Skeletal muscle satellite cell (primary cell): ENCODE measurements around the gene ARFIP1.

Experiments
- H3K27me3 ChIP-seq: 2 replicates; pipeline ENCODE4 v1.7.0; 2013; ENCODE audit warnings: low read length; ENCODE audit not compliant: control insufficient read depth, insufficient read depth
- H3K36me3 ChIP-seq: 2 replicates; pipeline ENCODE4 v1.7.0; 2013; ENCODE audit warnings: mild to moderate bottlenecking, control low read depth, low read length; ENCODE audit not compliant: insufficient read depth
- H3K4me1 ChIP-seq: 2 replicates; pipeline ENCODE4 v1.7.0; 2013; ENCODE audit warnings: low read length; ENCODE audit not compliant: control insufficient read depth, insufficient read depth
- H3K4me2 ChIP-seq: 2 replicates; pipeline ENCODE4 v1.7.0; 2013; ENCODE audit warnings: mild to moderate bottlenecking, low read length
- H3K4me3 ChIP-seq: 2 replicates; pipeline ENCODE4 v1.7.0; 2013; ENCODE audit warnings: low read length
- H3K9ac ChIP-seq: 2 replicates; pipeline ENCODE4 v1.7.0; 2013; ENCODE audit warnings: mild to moderate bottlenecking, low read depth, low read length, moderate library complexity
- H3K9me3 ChIP-seq: replicated peaks from 2 replicates; pipeline ENCODE4 v1.7.0; 2013; ENCODE audit warnings: mild to moderate bottlenecking, control low read depth, low read length

The ARFIP1 gene

GRCh38 chr4:152956650-152957436, 177.1 kb downstream of the ARFIP1 start:
- no peaks in the 10 kb centered on the region for H3K9me3 ChIP-seq
- peaks cover 18% of the 10 kb centered on the region for H3K4me1 ChIP-seq
- H3K4me2 ChIP-seq = peak overlapping the region; percentile 73
- no peaks in the 10 kb centered on the region for H3K27me3 ChIP-seq
- H3K9ac ChIP-seq = no peak overlapping the region
- H3K36me3 ChIP-seq = no peaks in the 10 kb centered on the region
- H3K4me3 ChIP-seq = no peak overlapping the region

- Histone ChIP-seq H3K27me3 (no peaks in the 10 kb centered on the region), H3K4me2 (no peak overlapping the region), H3K4me1 (peaks cover 18% of the 10 kb centered on the region), H3K4me3 (no peak overlapping the region), H3K9me3 (no peaks in the 10 kb centered on the region), H3K9ac (no peak overlapping the region), H3K36me3 (no peaks in the 10 kb centered on the region)
Observed at GRCh38 chr4:152957437-152958171, 177.8 kb downstream of the ARFIP1 start.

GRCh38 chr4:152959080-152959479, 179.3 kb downstream of the ARFIP1 start:
- Histone ChIP-seq H3K27me3 (no peaks in the 10 kb centered on the region), H3K9ac (no peak overlapping the region)

GRCh38 chr4:152960082-152960481, 180.3 kb downstream of the ARFIP1 start:
- Histone ChIP-seq H3K27me3 (no peaks in the 10 kb centered on the region), H3K4me1 (peaks cover 18% of the 10 kb centered on the region), H3K9ac (no peak overlapping the region), H3K4me2 (no peak overlapping the region), H3K9me3 (no peaks in the 10 kb centered on the region), H3K4me3 (no peak overlapping the region), H3K36me3 (no peaks in the 10 kb centered on the region)

More at GRCh38 chr4:152959080-152959479, 179.3 kb downstream of the ARFIP1 start:
- no peaks in the 10 kb centered on the region for H3K36me3 ChIP-seq
- no peaks in the 10 kb centered on the region for H3K9me3 ChIP-seq
- H3K4me3 ChIP-seq = no peak overlapping the region
- peaks cover 18% of the 10 kb centered on the region for H3K4me1 ChIP-seq
- no peak overlapping the region for H3K4me2 ChIP-seq

GRCh38 chr4:152961014-152961772, 181.4 kb downstream of the ARFIP1 start:
- no peaks in the 10 kb centered on the region for H3K36me3 ChIP-seq
- no peak overlapping the region for H3K4me3 ChIP-seq
- peaks cover 18% of the 10 kb centered on the region for H3K4me1 ChIP-seq
- H3K9me3 ChIP-seq = no peaks in the 10 kb centered on the region
- no peak overlapping the region for H3K9ac ChIP-seq
- H3K27me3 ChIP-seq = no peaks in the 10 kb centered on the region
- H3K4me2 ChIP-seq = peak overlapping the region; percentile 28

- Histone ChIP-seq H3K9me3 (no peaks in the 10 kb centered on the region), H3K27me3 (no peaks in the 10 kb centered on the region), H3K4me1 (peaks cover 13% of the 10 kb centered on the region), H3K36me3 (no peaks in the 10 kb centered on the region), H3K9ac (no peak overlapping the region), H3K4me3 (no peak overlapping the region), H3K4me2 (peak overlapping the region; percentile 28)
Observed at GRCh38 chr4:152961773-152962115, 182.0 kb downstream of the ARFIP1 start.
